GM19324 (cell line): Measurements from ENCODE around the gene OR6C74.

Source experiments
- ATAC-seq: cut with Tn5 transposase; IDR thresholded peaks from one replicate; pipeline ENCODE4 v1.9.1; 2021; ENCODE audit warnings: mild to moderate bottlenecking, moderate library complexity; ENCODE audit not compliant: unreplicated experiment, low FRiP score

Gene OR6C74

DNA sequence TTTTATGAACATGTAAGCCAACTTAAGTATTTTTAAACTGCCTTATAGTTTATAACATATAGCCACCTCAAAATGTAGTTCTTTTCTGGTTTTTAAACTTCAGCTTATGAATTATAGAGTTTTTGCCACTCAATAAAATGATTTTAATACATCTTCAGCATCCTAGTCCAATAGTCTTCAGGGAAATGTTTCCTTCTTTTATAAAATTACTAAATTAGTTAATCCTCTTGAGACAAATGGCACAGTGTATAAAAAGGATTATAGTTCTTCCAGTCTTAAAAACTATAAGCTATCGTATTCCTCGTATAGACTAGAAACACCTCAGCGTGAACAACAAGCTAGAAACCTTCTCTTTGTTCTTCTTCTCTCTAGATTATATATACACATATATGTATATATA, at the start of gene OR6C74:
Gene OR6C74, plus strand, starts transcription at position 301 of the 400 bp plus-strand sequence. CDS start 2,679 bp downstream, outside the sequence.
- ATAC-seq: no peak

DNA sequence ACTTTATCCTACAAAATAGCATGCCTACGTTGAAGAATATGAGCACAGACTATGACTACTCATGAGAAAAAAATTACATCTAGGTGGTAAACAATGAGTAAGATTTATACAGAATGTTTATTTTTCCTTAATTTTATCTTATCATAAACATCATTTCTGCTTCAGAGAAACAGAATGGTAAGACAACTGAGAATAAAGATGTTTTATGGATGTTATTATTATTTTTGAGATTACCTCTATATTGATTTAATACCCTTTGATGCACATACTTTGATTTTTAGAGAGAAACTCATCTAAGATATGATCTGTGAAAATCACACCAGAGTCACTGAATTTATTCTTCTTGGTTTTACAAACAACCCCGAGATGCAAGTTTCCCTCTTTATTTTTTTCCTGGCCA, 23.7 kb upstream of the OR6C74 start, which contains the start of gene OR10A7:
Gene OR10A7, plus strand, starts transcription at position 301 of the 400 bp plus-strand sequence. Its CDS starts 0 bp downstream, at position 301.
- ATAC-seq: no peak

GRCh38 chr12:55226523-55226922, 17.9 kb upstream of the OR6C74 start:
- no peak for ATAC-seq

DNA sequence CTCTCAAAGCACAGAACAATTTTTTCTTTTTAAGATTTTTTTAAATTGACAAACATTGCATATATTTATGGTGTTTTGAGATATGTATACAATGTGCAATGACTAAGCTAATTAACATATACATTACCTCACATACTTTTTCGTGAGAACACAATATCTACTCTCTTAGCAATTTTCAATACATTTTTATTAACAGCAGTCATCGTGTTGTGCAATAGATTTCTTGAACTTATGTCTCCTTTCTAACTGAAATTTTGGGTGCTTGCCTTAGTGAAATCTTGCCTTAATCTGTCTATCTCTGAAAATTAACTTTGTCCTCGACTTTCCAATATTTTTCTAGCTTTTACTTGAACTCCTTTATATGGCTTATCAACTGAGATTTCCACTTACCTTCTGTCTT, 16.8 kb upstream of the OR6C74 start:
- no peak for ATAC-seq

DNA sequence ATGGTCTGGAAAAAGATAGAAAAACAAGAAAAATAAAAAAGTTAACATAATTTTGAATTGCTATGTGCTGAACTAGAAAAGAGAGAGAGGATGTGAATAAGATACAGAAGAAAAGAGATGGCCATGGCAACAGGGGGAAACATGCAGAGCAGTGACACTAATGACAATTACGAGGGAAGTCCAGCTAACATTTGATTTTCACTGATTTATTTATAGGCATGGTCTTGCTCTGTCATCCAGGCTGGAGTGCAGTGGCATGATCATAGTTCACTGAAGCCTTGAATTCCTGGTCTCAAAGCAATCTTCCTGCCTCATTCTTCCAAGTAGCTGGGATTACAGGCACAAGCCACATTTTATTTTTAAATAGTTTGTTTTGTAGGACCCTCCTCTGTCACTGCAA, 1.8 kb downstream of the OR6C74 start:
- no peak for ATAC-seq

DNA sequence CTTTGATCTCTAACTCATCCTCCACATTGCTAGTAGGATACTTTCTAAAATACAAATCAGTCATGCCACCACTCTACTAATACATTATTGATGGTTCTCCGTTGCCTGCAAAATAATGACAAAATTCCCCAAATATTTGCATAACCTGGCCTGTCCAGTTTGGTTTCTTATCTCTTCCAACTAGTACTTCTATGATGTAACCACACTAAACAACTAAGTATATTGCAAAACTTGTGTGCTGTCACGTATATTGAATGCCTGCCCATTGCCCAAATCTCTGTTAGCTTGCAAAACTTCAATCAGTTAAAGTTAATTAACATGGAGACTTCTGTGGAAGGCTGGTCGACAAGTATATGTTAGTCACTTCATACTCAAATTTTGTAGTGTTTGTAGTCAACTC, 6.5 kb downstream of the OR6C74 start:
- ATAC-seq: no peak

GRCh38 chr12:55253281-55253680, 8.9 kb downstream of the OR6C74 start:
- ATAC-seq: no peak

GRCh38 chr12:55256831-55257230, 12.4 kb downstream of the OR6C74 start:
- ATAC-seq: no peak

GRCh38 chr12:55258303-55258702, 13.9 kb downstream of the OR6C74 start:
- no peak for ATAC-seq

GRCh38 chr12:55280991-55281390, 36.6 kb downstream of the OR6C74 start:
- no peak for ATAC-seq

DNA sequence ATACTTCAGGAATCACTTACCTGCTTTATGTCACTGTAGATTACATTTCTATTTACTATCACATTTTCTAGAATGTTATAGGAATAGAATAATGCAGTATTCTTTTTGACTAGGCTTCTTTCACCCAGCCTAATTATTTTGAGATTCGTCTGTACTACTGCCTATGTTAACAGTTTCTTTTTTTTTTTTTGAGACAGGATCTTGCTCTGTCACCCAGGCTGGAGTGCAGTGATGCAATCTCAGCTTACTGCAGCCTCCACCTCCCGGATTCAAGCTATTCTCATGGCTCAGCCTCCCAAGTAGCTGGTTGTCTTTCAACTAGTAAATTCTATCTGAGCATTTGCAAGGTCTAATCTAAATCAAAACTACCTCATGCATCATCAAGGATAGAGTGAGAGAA, 45.6 kb downstream of the OR6C74 start:
- ATAC-seq: no peak
